H9 (cell line): Measurements from ENCODE around the gene CFAP45. TPM values are rescaled to one million over a fixed set of nuclear protein-coding genes. Genes with fewer than 3 reads are reported as not detected.

Experiments used
- DNase-seq: peaks from one replicate; pipeline ENCODE4 v3.0.0-alpha.2; 2017
- H2AFZ ChIP-seq: one replicate; pipeline ENCODE4 v1.6.1; 2013; ENCODE audit warnings: mild to moderate bottlenecking, low read length, control low read depth, moderate library complexity
- H2AK5ac ChIP-seq: 2 replicates; pipeline ENCODE4 v1.6.1; 2013; ENCODE audit warnings: low read length, control low read depth, mixed read lengths; ENCODE audit not compliant: insufficient read length
- H2BK120ac ChIP-seq: one replicate; pipeline ENCODE4 v1.6.1; 2013; ENCODE audit warnings: low read depth, mild to moderate bottlenecking, low read length, control low read depth, inconsistent platforms; ENCODE audit not compliant: poor library complexity, severe bottlenecking
- H2BK12ac ChIP-seq: 2 replicates; pipeline ENCODE4 v1.6.1; 2013; ENCODE audit warnings: low read length, control low read depth, mixed read lengths, low read depth; ENCODE audit not compliant: insufficient read length
- H2BK15ac ChIP-seq: 2 replicates; pipeline ENCODE4 v1.6.1; 2013; ENCODE audit warnings: low read depth, low read length, control low read depth
- H2BK20ac ChIP-seq: one replicate; pipeline ENCODE4 v1.6.1; 2013; ENCODE audit warnings: low read depth, mild to moderate bottlenecking, low read length, control low read depth, inconsistent platforms; ENCODE audit not compliant: poor library complexity, severe bottlenecking
- H2BK5ac ChIP-seq: 2 replicates; pipeline ENCODE4 v1.6.1; 2013; ENCODE audit warnings: low read length, control low read depth, mixed read lengths; ENCODE audit not compliant: insufficient read length
- H3K14ac ChIP-seq: 2 replicates; pipeline ENCODE4 v1.6.1; 2013; ENCODE audit warnings: low read length, control low read depth; ENCODE audit not compliant: insufficient read depth
- H3K18ac ChIP-seq: 2 replicates; pipeline ENCODE4 v1.6.1; 2013; ENCODE audit warnings: low read depth, mild to moderate bottlenecking, mixed read lengths, low read length, control low read depth; ENCODE audit not compliant: insufficient read length
- H3K23ac ChIP-seq: 2 replicates; pipeline ENCODE4 v1.6.1; 2013; ENCODE audit warnings: low read length, control low read depth, mixed read lengths, low read depth; ENCODE audit not compliant: insufficient read length
- H3K23me2 ChIP-seq: 2 replicates; pipeline ENCODE4 v1.6.1; 2013; ENCODE audit warnings: low read depth, mild to moderate bottlenecking, mixed read lengths, low read length, control low read depth; ENCODE audit not compliant: insufficient read length, poor library complexity, severe bottlenecking
- H3K27ac ChIP-seq: 2 replicates; pipeline ENCODE4 v1.5.1; 2013; ENCODE audit warnings: low read length, control low read depth, mixed read lengths, low read depth; ENCODE audit not compliant: insufficient read length
- H3K27me3 ChIP-seq: 2 replicates; pipeline ENCODE4 v1.6.1; 2013; ENCODE audit warnings: low read length, control low read depth, inconsistent platforms; ENCODE audit not compliant: insufficient read depth
- H3K4ac ChIP-seq: 2 replicates; pipeline ENCODE4 v1.6.1; 2013; ENCODE audit warnings: low read depth, mild to moderate bottlenecking, control low read depth, inconsistent platforms, low read length, moderate library complexity
- H3K4me1 ChIP-seq: 2 replicates; pipeline ENCODE4 v1.6.1; 2013; ENCODE audit warnings: low read length, control low read depth, inconsistent platforms; ENCODE audit not compliant: insufficient read depth
- H3K4me2 ChIP-seq: 2 replicates; pipeline ENCODE4 v1.6.1; 2013; ENCODE audit warnings: low read length, control low read depth, mixed read lengths; ENCODE audit not compliant: insufficient read length, insufficient read depth
- H3K56ac ChIP-seq: 2 replicates; pipeline ENCODE4 v1.6.1; 2013; ENCODE audit warnings: low read depth, mild to moderate bottlenecking, mixed read lengths, low read length, control low read depth; ENCODE audit not compliant: insufficient read length
- H3K79me1 ChIP-seq: 2 replicates; pipeline ENCODE4 v1.6.1; 2013; ENCODE audit warnings: low read depth, mild to moderate bottlenecking, moderate library complexity, low read length, control low read depth, inconsistent platforms; ENCODE audit not compliant: insufficient read depth, poor library complexity, severe bottlenecking
- H3K79me2 ChIP-seq: 2 replicates; pipeline ENCODE4 v1.6.1; 2013; ENCODE audit warnings: low read length, control low read depth, inconsistent platforms; ENCODE audit not compliant: insufficient read depth
- H3K9ac ChIP-seq: 2 replicates; pipeline ENCODE4 v1.6.1; 2013; ENCODE audit warnings: low read length, control low read depth, mixed read lengths; ENCODE audit not compliant: insufficient read length; ENCODE audit errors: extremely low read depth
- H3K9me3 ChIP-seq: one replicate; pipeline ENCODE4 v1.6.1; 2013; ENCODE audit warnings: low read depth, low read length, inconsistent platforms; ENCODE audit not compliant: control insufficient read depth
- H3T11ph ChIP-seq: one replicate; pipeline ENCODE4 v1.6.1; 2013; ENCODE audit warnings: mild to moderate bottlenecking, low read length, control low read depth, inconsistent platforms
- H4K20me1 ChIP-seq: one replicate; pipeline ENCODE4 v1.6.1; 2013; ENCODE audit not compliant: control insufficient read depth, insufficient read length, insufficient read depth
- H4K5ac ChIP-seq: 2 replicates; pipeline ENCODE4 v1.6.1; 2013; ENCODE audit warnings: low read depth, mild to moderate bottlenecking, mixed read lengths, low read length, control low read depth; ENCODE audit not compliant: insufficient read length
- H4K8ac ChIP-seq: replicated peaks from 2 replicates; pipeline ENCODE4 v1.6.1; 2013; ENCODE audit warnings: low read length, control low read depth, mixed read lengths, low read depth; ENCODE audit not compliant: insufficient read length
- H4K91ac ChIP-seq: 2 replicates; pipeline ENCODE4 v1.6.1; 2013; ENCODE audit warnings: low read depth, mild to moderate bottlenecking, moderate library complexity, mixed read lengths, low read length, control low read depth; ENCODE audit not compliant: insufficient read length
- H3K27ac Mint-ChIP-seq, 3 experiments: 2 replicates in 2 of 3; 3 replicates in 1 of 3; pipeline ENCODE4 v1.8.0; 2020 to 2021; ENCODE audit warnings: mixed read lengths in 3 of 3, mild to moderate bottlenecking in 1 of 3, moderate library complexity in 1 of 3
- H3K27me3 Mint-ChIP-seq: 2 replicates; pipeline ENCODE4 v1.8.0; 2021; ENCODE audit warnings: low read depth, mild to moderate bottlenecking, moderate library complexity, mixed read lengths
- H3K36me3 Mint-ChIP-seq, 3 experiments: 2 replicates in 2 of 3; 3 replicates in 1 of 3; pipeline ENCODE4 v1.8.0; 2020 to 2021; ENCODE audit warnings: low read depth in 3 of 3, mixed read lengths in 3 of 3; ENCODE audit not compliant: insufficient read depth in 1 of 3
- H3K4me1 Mint-ChIP-seq, 2 experiments: 2 replicates each; pipeline ENCODE4 v1.8.0; 2020; ENCODE audit warnings: mixed read lengths in 2 of 2
- H3K4me3 Mint-ChIP-seq, 2 experiments: 2 replicates in 1 of 2; 3 replicates in 1 of 2; pipeline ENCODE4 v1.8.0; 2020 to 2021; ENCODE audit warnings: mild to moderate bottlenecking in 2 of 2, mixed read lengths in 2 of 2, moderate library complexity in 1 of 2
- H3K9me3 Mint-ChIP-seq, 2 experiments: 2 replicates in 1 of 2; 3 replicates in 1 of 2; pipeline ENCODE4 v1.8.0; 2020; ENCODE audit warnings: mild to moderate bottlenecking in 2 of 2, mixed read lengths in 2 of 2, moderate library complexity in 1 of 2
- WGBS: extraction: QIAGEN DNeasy Blood & Tissue Kit; methylation state at CpG from one replicate; pipeline ENCODE4 v1.1.7; 2013; ENCODE audit warnings: missing lambda C conversion rate, low lambda C conversion rate, mixed read lengths; ENCODE audit not compliant: insufficient read length; ENCODE audit errors: extremely low coverage; 5-methylcytosine and 5-hydroxymethylcytosine counted together
- total RNA-seq: library from RNA; stranded (reverse); gene quantifications from 2 replicates; pipeline ENCODE4 v1.2.1, GENCODE V29; 2021
- TF ChIP-seq, protein P1 (sequence below): fragments of 200-600 bp; sonication (generic); conservative IDR thresholded peaks from 3 replicates; pipeline ENCODE4 v1.8.0; 2021; ENCODE audit warnings: antibody characterized with exemption, mild to moderate bottlenecking

Gene CFAP45
- total RNA-seq, 1 experiment from 2014 or later = 0.85 TPM

DNA sequence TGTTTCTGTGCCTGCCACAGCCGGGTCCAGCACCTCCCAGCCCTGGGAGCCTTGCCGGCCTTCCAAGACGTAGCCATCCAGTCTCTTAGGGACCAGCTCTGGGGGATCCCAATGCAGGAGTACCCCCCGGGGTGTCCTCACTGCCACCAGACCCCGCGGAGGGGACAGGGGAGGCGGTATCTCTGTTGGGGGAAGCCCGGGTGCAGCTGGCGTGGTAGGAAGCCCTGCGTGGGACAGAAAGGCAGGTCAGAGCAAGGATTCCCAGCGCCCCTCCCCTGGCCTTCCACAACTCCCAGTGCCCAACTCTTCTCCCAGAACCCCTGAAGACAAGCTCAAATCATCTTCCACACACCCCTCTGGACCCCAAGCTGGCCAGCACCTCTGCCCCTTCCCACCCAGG lies 30.3 kb upstream of the CFAP45 start:
- H3K14ac ChIP-seq = no peak overlapping the region
- no CpG with 5 or more reads among the region's 11 CpGs for WGBS
- H2BK20ac ChIP-seq = no peak overlapping the region
- DNase-seq = no peak
- Mint-ChIP-seq H3K9me3 (no peaks in the 10 kb centered on the region; a peak in 1 of 5 replicates), H3K27ac (no peak overlapping the region), H3K27me3 (peaks cover 2% of the 10 kb centered on the region), H3K4me1 (peaks cover 12 to 14% of the 10 kb centered on the region in 2 experiments), H3K4me3 (no peak overlapping the region), H3K36me3 (peaks cover 22 to 37% (median 36%) of the 10 kb centered on the region in 3 experiments)
- H3K4me1 ChIP-seq = no peaks in the 10 kb centered on the region
- H3K27me3 ChIP-seq = no peaks in the 10 kb centered on the region
- H3K23ac ChIP-seq = no peak overlapping the region
- H3K9ac ChIP-seq = no peak overlapping the region
- no peaks in the 10 kb centered on the region for H3K9me3 ChIP-seq
- H3K79me2 ChIP-seq = no peaks in the 10 kb centered on the region
- no peak overlapping the region for H3T11ph ChIP-seq
- no peak overlapping the region for H3K18ac ChIP-seq
- H4K91ac ChIP-seq = no peak overlapping the region
- H2BK5ac ChIP-seq = no peak overlapping the region
- no peak overlapping the region for H2AK5ac ChIP-seq
- H3K27ac ChIP-seq = no peak overlapping the region
- H2AFZ ChIP-seq = no peak overlapping the region
- no peak overlapping the region for H3K56ac ChIP-seq
- H3K23me2 ChIP-seq = peaks cover 6% of the 10 kb centered on the region
- H2BK120ac ChIP-seq = no peak overlapping the region
- no peak overlapping the region for H2BK12ac ChIP-seq
- H4K5ac ChIP-seq = no peak overlapping the region
- no peaks in the 10 kb centered on the region for H4K20me1 ChIP-seq
- no peak overlapping the region for H3K4me2 ChIP-seq
- H3K4ac ChIP-seq = no peak overlapping the region
- H4K8ac ChIP-seq = no peak overlapping the region
- TF ChIP-seq, protein P1, sequence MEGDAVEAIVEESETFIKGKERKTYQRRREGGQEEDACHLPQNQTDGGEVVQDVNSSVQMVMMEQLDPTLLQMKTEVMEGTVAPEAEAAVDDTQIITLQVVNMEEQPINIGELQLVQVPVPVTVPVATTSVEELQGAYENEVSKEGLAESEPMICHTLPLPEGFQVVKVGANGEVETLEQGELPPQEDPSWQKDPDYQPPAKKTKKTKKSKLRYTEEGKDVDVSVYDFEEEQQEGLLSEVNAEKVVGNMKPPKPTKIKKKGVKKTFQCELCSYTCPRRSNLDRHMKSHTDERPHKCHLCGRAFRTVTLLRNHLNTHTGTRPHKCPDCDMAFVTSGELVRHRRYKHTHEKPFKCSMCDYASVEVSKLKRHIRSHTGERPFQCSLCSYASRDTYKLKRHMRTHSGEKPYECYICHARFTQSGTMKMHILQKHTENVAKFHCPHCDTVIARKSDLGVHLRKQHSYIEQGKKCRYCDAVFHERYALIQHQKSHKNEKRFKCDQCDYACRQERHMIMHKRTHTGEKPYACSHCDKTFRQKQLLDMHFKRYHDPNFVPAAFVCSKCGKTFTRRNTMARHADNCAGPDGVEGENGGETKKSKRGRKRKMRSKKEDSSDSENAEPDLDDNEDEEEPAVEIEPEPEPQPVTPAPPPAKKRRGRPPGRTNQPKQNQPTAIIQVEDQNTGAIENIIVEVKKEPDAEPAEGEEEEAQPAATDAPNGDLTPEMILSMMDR = no peak
- no peak overlapping the region for H2BK15ac ChIP-seq
- H3K79me1 ChIP-seq = no peaks in the 10 kb centered on the region
